GM12891 (cell line): Measurements from ENCODE around the gene MAPK11.

Experiments used
- PAX5 ChIP-seq: IDR thresholded peaks from 2 replicates; pipeline ENCODE4 v1.6.1; 2011; ENCODE audit warnings: low read length, moderate library complexity, mild to moderate bottlenecking; ENCODE audit not compliant: insufficient read depth, severe bottlenecking
- POLR2A ChIP-seq: IDR thresholded peaks from 2 replicates; pipeline ENCODE4 v1.6.1; 2011; ENCODE audit warnings: low read depth, low read length, control low read depth
- POLR2AphosphoS5 ChIP-seq: IDR thresholded peaks from 2 replicates; pipeline ENCODE4 v1.6.1; 2011; ENCODE audit warnings: low read depth, low read length, control low read depth
- POU2F2 ChIP-seq: IDR thresholded peaks from 2 replicates; pipeline ENCODE4 v1.6.1; 2011; ENCODE audit warnings: low read depth, mild to moderate bottlenecking, control low read depth, low read length, moderate library complexity
- SPI1 ChIP-seq: IDR thresholded peaks from 2 replicates; pipeline ENCODE4 v1.6.1; 2011; ENCODE audit warnings: low read depth, low read length, control low read depth
- TAF1 ChIP-seq: IDR thresholded peaks from 2 replicates; pipeline ENCODE4 v1.6.1; 2011; ENCODE audit warnings: low read depth, low read length, control low read depth

DNA sequence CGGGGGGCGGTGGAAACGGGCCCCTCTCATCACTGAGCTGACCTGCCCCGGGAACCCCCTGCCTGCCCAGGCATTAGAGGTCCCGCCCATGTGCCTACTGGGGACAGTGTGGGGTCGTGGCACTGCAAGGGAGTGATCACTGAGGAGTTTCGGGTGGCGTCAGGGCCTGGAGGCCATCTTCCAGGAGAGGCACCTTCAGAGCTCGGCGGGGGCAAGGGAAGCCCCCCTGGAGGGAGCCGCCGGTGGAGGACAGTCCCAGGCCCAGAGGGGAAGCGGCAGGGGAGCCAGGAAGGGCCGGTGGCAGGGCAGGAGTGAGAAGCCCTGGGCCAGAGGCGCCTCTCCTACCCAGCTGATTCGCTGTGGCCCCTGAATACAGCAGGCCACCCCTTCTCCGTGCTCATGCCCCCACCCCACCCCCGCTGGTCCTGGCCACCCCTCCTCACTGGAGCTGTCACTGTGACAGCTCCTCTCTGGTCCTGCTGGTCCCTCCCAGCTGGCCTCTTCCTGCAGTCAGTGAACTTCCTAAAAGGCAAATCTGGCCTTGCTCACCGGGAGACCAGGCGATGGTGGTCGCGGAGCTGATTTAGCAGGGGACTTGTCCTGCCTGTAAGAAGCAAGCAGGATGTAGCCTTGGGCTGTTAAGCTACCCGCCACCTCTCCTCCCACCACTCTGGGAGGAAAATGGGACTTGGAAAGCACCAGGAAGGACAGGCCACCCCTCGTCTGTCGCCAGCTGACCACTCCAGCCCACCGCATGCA lies 2.0 kb upstream of the MAPK11 start:
- TF ChIP-seq POLR2A (no peak), POLR2AphosphoS5 (no peak), TAF1 (no peak), SPI1 (no peak), POU2F2 (no peak), PAX5 (no peak)
